Heart left ventricle (tissue), 16 donors: ENCODE data around the gene PRG2. TPM values are rescaled to one million over a fixed set of nuclear protein-coding genes. Genes with fewer than 3 reads are reported as not detected.
A peak's percentile ranks its signal among the peaks of the same experiment; 100 is the strongest.

Experiments used
- ATAC-seq, 4 donors: fragments of 200-7000 bp; cut with Tn5 transposase; one replicate each; pipeline ENCODE4 v1.9.1; 2020 to 2022; ENCODE audit warnings: moderate library complexity in 4 of 4, mild to moderate bottlenecking in 3 of 4, moderate number of reproducible peaks in 1 of 4
- DNase-seq, 5 donors: peaks; one replicate each; pipeline ENCODE4 v3.0.0-alpha.2; 2020
- H3K27ac ChIP-seq, 12 donors: fragments of 200-600 bp; sonication (generic) in 4 of 12; one replicate each; pipeline versions ENCODE4 v1.5.0 to v1.8.0; 2016 to 2022; ENCODE audit warnings: mild to moderate bottlenecking in 2 of 12
- H3K27me3 ChIP-seq, 9 donors: fragments of 200-600 bp; sonication (generic) in 2 of 9; one replicate each; pipeline versions ENCODE4 v1.5.1 to v1.8.0; 2016 to 2022; ENCODE audit warnings: mild to moderate bottlenecking in 3 of 9
- H3K36me3 ChIP-seq, 9 donors: fragments of 200-600 bp; sonication (generic) in 2 of 9; one replicate each; pipeline versions ENCODE4 v1.5.0 to v1.8.0; 2018 to 2022; ENCODE audit warnings: mild to moderate bottlenecking in 2 of 9
- H3K4me1 ChIP-seq, 12 donors: fragments of 200-600 bp; sonication (generic) in 4 of 12; one replicate each; pipeline versions ENCODE4 v1.5.0 to v1.8.0; 2016 to 2022; ENCODE audit warnings: mild to moderate bottlenecking in 3 of 12
- H3K4me3 ChIP-seq, 12 donors: fragments of 200-600 bp; sonication (generic) in 4 of 12; one replicate each; pipeline versions ENCODE4 v1.5.0 to v1.8.0; 2017 to 2022; ENCODE audit warnings: mild to moderate bottlenecking in 9 of 12, moderate library complexity in 4 of 12
- H3K9me3 ChIP-seq, 12 donors: fragments of 200-600 bp; sonication (generic) in 4 of 12; one replicate each; pipeline versions ENCODE4 v1.5.0 to v1.8.0; 2016 to 2022; ENCODE audit warnings: mild to moderate bottlenecking in 1 of 12
- CTCF ChIP-seq, 12 donors: fragments of 200-600 bp; sonication (generic) in 4 of 12; IDR thresholded peaks; one replicate each; pipeline versions ENCODE4 v1.5.0 to v1.8.0; 2018 to 2022; ENCODE audit warnings: antibody characterized with exemption in 12 of 12, mild to moderate bottlenecking in 5 of 12
- POLR2A ChIP-seq, 2 donors: fragments of 450-650 bp; IDR thresholded peaks; one replicate each; pipeline ENCODE4 v1.6.1; 2017; ENCODE audit warnings: antibody characterized with exemption in 2 of 2, mild to moderate bottlenecking in 2 of 2, moderate library complexity in 2 of 2
- WGBS, 4 donors: extraction: QIAGEN DNeasy Blood & Tissue Kit in 2 of 4; methylation state at CpG; one replicate each; pipeline versions ENCODE4 v1.1.5 to v1.1.7; 2013 to 2018; 5-methylcytosine and 5-hydroxymethylcytosine counted together
- intact Hi-C, 10 donors: fragments of 100-400 bp; cut with DNase I; formaldehyde crosslinking; loops; one replicate each; pipeline versions ENCODE4 v1.11.1 to v1.14.2; 2022
- polyA plus RNA-seq, 2 donors: library from polyadenylated mRNA; stranded (reverse); fragments of 200-250 nt; gene quantifications; one replicate each; pipeline ENCODE4 v1.2.3, GENCODE V29; 2013
- total RNA-seq, 9 donors: library from RNA; depleted of rRNA in 2 of 9; stranded (reverse); fragments of >200 nt in 2 of 9; fragmentation: NEBNext Ultra II Directional in 3 of 9; extraction: Animal tissue kit (Norgen Biotek cat#: 25700) in 3 of 9; gene quantifications; one replicate each; pipeline versions ENCODE4 v1.1.0 to v1.2.4, GENCODE V29; 2016 to 2023
- donor health status: ischemic (EF 13 %, LVEDD 7.1; RV severe dilation, severe dysfunction).
- donor health status: healthy with polysubstance abuse.
- donor health status: DM: no; HTN: yes; CAD: no.
- donor health status: DM: no; HTN: no; CAD: no.
- donor health status: ischemic (EF 25% LVEDD 6.9; RV normal size, moderate dysfunction).
- donor health status: ischemic (EF 25% LVEDD 5.7; RV mildly dilated, moderate dysfunction).
- donor health status: healthy.
- donor health status: DM: yes; HTN: yes; CAD: no.
- donor health status: ischemic (EF 35%, LVEDD 5.7; RV mildly dilated, moderate dysfunction).
- donor health status: nonischemic (EF 11% LVEDD 7.7; RV severe dilation, severe dysfunction).
- donor health status: DM: yes; HTN: yes; CAD: no.
- donor health status: PGD.
- donor health status: ischemic (EF 29% LVEDD 5.4; RV normal size, mild dysfunction).
- donor health status: nonischemic (EF 23%, LVEDD 6.1; RV moderate dilation, normal function).

PRG2 gene
- total and polyA plus RNA-seq, 11 donors: 0.04 to 0.27 (median 0.20) TPM; not detected in 6

GRCh38 chr11:57368106-57368844 lies 22.2 kb downstream of the PRG2 start:
- Histone ChIP-seq H3K9me3 (no peaks in the 10 kb centered on the region), H3K4me3 (no peak overlapping the region), H3K27ac (no peak overlapping the region), H3K4me1 (peaks cover 0 to 29% (median 11%) of the 10 kb centered on the region in 12 donors), H3K36me3 (no peaks in the 10 kb centered on the region), H3K27me3 (peaks cover 0 to 3% (median 0%) of the 10 kb centered on the region in 9 donors)
- TF ChIP-seq POLR2A (IDR thresholded peaks at IDR 0.05) (no peak), CTCF (IDR thresholded peaks at IDR 0.05) (no peak)
- peak in 1 of 5 donors; percentile 40 for DNase-seq
- intact Hi-C loops: no loop called here
- WGBS, 4 donors: 58 to 69% (median 64%) methylated on average over 13 to 19 of the region's 19 CpGs
- peak in 1 of 4 donors; percentile 71 for ATAC-seq

GRCh38 chr11:57364851-57365660 lies 25.4 kb downstream of the PRG2 start:
- ATAC-seq (no peak), DNase-seq (no peak)
- WGBS, 4 donors: 76 to 90% (median 85%) methylated on average over 9 of the region's 9 CpGs
- no peak overlapping the region for H3K4me3 ChIP-seq
- H3K27me3 ChIP-seq: peaks cover 0 to 4% (median 0%) of the 10 kb centered on the region in 9 donors
- intact Hi-C loops: no loop called here
- peaks cover 0 to 11% (median 0%) of the 10 kb centered on the region in 12 donors for H3K4me1 ChIP-seq
- H3K27ac ChIP-seq: no peak overlapping the region
- H3K36me3 ChIP-seq: no peaks in the 10 kb centered on the region
- TF ChIP-seq CTCF (IDR thresholded peaks at IDR 0.05) (no peak), POLR2A (IDR thresholded peaks at IDR 0.05) (no peak)
- H3K9me3 ChIP-seq: no peaks in the 10 kb centered on the region

- Histone ChIP-seq H3K36me3 (no peaks in the 10 kb centered on the region), H3K9me3 (no peaks in the 10 kb centered on the region), H3K27ac (no peak overlapping the region), H3K4me1 (peaks cover 0 to 8% (median under 1%) of the 10 kb centered on the region in 12 donors), H3K27me3 (peaks cover 0 to 4% (median 0%) of the 10 kb centered on the region in 9 donors), H3K4me3 (no peak overlapping the region)
- WGBS, 4 donors: 48 to 59% (median 52%) methylated on average over 7 of the region's 7 CpGs
- intact Hi-C loops: no loop called here
- no peak for ATAC-seq
- TF ChIP-seq POLR2A (IDR thresholded peaks at IDR 0.05) (no peak), CTCF (IDR thresholded peaks at IDR 0.05) (no peak)
- no peak for DNase-seq
Measured at GRCh38 chr11:57363131-57364080, 27.0 kb downstream of the PRG2 start.
